DOHH2 (cell line): Measurements from ENCODE around the gene POLRMT.

Experiments used
- CTCF ChIP-seq: fragments of 200-600 bp; sonication (generic); IDR thresholded peaks from one replicate; pipeline ENCODE4 v1.5.1; 2014; ENCODE audit warnings: antibody characterized with exemption, mild to moderate bottlenecking, low read depth, low read length; ENCODE audit not compliant: poor library complexity, severe bottlenecking
- EZH2phosphoT487 ChIP-seq: fragments of 200-600 bp; sonication (generic); IDR thresholded peaks from 2 replicates; pipeline ENCODE4 v1.6.1; 2017; ENCODE audit warnings: borderline replicate concordance, mild to moderate bottlenecking, antibody characterized with exemption, low read length, moderate library complexity, mixed read lengths

GRCh38 chr19:609004-609346 lies 24.4 kb downstream of the POLRMT start:
- no peak for TF ChIP-seq CTCF
- no peak for TF ChIP-seq EZH2phosphoT487
